SK-N-SH (cell line): ENCODE results near the gene ZP1. TPM values are rescaled to one million over a fixed set of nuclear protein-coding genes. Genes with fewer than 3 reads are reported as not detected.

Experiments used
- CTCF ChIA-PET: fragments of 300-600, 350-600 bp; formaldehyde crosslinking; extraction: SDS; loops from one replicate; lab custom pipeline; 2021; lab: Yijun Ruan, JAX
- POLR2A ChIA-PET: fragments of 350-600 bp; sonication (Branson Sonifier 250); formaldehyde crosslinking; extraction: SDS; loops from one replicate; lab custom pipeline; 2020; ENCODE audit warnings: antibody characterized with exemption, inconsistent platforms; lab: Yijun Ruan, JAX
- DNase-seq: peaks from one replicate; pipeline ENCODE4 v3.0.0; 2012
- H2AFZ ChIP-seq: fragments of 200-600 bp; sonication (generic); 2 replicates; pipeline ENCODE4 v1.8.1; 2016; ENCODE audit warnings: antibody characterized with exemption, mild to moderate bottlenecking, low read depth
- H3F3A ChIP-seq: fragments of 200-600 bp; sonication (generic); replicated peaks from 2 replicates; pipeline ENCODE3; 2016; ENCODE audit warnings: antibody characterized with exemption, mild to moderate bottlenecking; ENCODE audit not compliant: insufficient read depth
- H3K27ac ChIP-seq, 2 experiments: fragments of 200-500 bp in 1 of 2; fragments of 200-600 bp in 1 of 2; sonication (Bioruptor generic) in 1 of 2; sonication (generic), shearing (Covaris generic) in 1 of 2; 2 replicates each; pipeline versions ENCODE4 v1.5.1 to v1.6.1; 2014 to 2016; ENCODE audit warnings: low read depth in 2 of 2, inconsistent platforms in 1 of 2, low read length in 1 of 2, mild to moderate bottlenecking in 1 of 2, mixed read lengths in 1 of 2
- H3K27me3 ChIP-seq: fragments of 200-600 bp; sonication (generic), shearing (Covaris generic); 2 replicates; pipeline ENCODE4 v1.6.1; 2016; ENCODE audit warnings: mixed run types; ENCODE audit not compliant: insufficient read depth
- H3K36me3 ChIP-seq, 2 experiments: fragments of 200-500 bp in 1 of 2; fragments of 200-600 bp in 1 of 2; sonication (Bioruptor generic) in 1 of 2; sonication (generic) in 1 of 2; replicated peaks in 1 of 2; 2 replicates each; pipeline versions ENCODE3 to v1.5.1; 2014 to 2016; ENCODE audit warnings: low read length in 1 of 2, mild to moderate bottlenecking in 1 of 2; ENCODE audit not compliant: insufficient read depth in 2 of 2, control insufficient read depth in 1 of 2
- H3K4me1 ChIP-seq, 2 experiments: fragments of 200-500 bp in 1 of 2; fragments of 200-600 bp in 1 of 2; sonication (Bioruptor generic) in 1 of 2; sonication (generic), shearing (Covaris generic) in 1 of 2; 2 replicates each; pipeline versions ENCODE4 v1.5.1 to v1.6.1; 2014 to 2016; ENCODE audit warnings: low read depth in 1 of 2, low read length in 1 of 2, mixed run types in 1 of 2; ENCODE audit not compliant: insufficient read depth in 2 of 2, control insufficient read depth in 1 of 2
- H3K4me2 ChIP-seq: fragments of 200-600 bp; sonication (generic), shearing (Covaris generic); 2 replicates; pipeline ENCODE4 v1.6.1; 2017; ENCODE audit warnings: mixed run types
- H3K4me3 ChIP-seq, 2 experiments: fragments of 200-500 bp in 1 of 2; fragments of 200-600 bp in 1 of 2; sonication (Bioruptor generic) in 1 of 2; sonication (generic), shearing (Covaris generic) in 1 of 2; 2 replicates each; pipeline versions ENCODE4 v1.5.1 to v1.8.1; 2014 to 2016; ENCODE audit warnings: low read depth in 2 of 2, inconsistent platforms in 1 of 2, low read length in 1 of 2, mild to moderate bottlenecking in 1 of 2, mixed read lengths in 1 of 2, moderate library complexity in 1 of 2
- H3K79me2 ChIP-seq: fragments of 200-600 bp; sonication (generic); 2 replicates; pipeline ENCODE4 v1.8.1; 2017; ENCODE audit warnings: mild to moderate bottlenecking; ENCODE audit not compliant: insufficient read depth
- H3K9ac ChIP-seq: fragments of 200-600 bp; sonication (generic); 2 replicates; pipeline ENCODE4 v1.6.1; 2017; ENCODE audit warnings: mixed run types
- H3K9me2 ChIP-seq: fragments of 200-600 bp; sonication (generic); 2 replicates; pipeline ENCODE4 v1.6.1; 2017; ENCODE audit warnings: mixed run types
- H3K9me3 ChIP-seq: fragments of 200-600 bp; sonication (generic); 2 replicates; pipeline ENCODE4 v1.6.1; 2017; ENCODE audit warnings: mixed run types, mild to moderate bottlenecking, moderate library complexity
- H4K20me1 ChIP-seq: fragments of 200-600 bp; sonication (generic); 2 replicates; pipeline ENCODE4 v1.6.1; 2017; ENCODE audit warnings: mild to moderate bottlenecking, mixed run types; ENCODE audit not compliant: insufficient read depth
- CHD2 ChIP-seq: fragments of 150-350 bp; IDR thresholded peaks from 2 replicates; pipeline ENCODE4 v1.6.1; 2018; ENCODE audit warnings: low read length; ENCODE audit not compliant: partially characterized antibody
- CTCF ChIP-seq: fragments of 200-600 bp; sonication (generic); IDR thresholded peaks from 2 replicates; pipeline ENCODE4 v1.6.1; 2017; ENCODE audit warnings: antibody characterized with exemption, mild to moderate bottlenecking, moderate library complexity
- EZH2phosphoT487 ChIP-seq: fragments of 200-600 bp; sonication (generic); IDR thresholded peaks from 2 replicates; pipeline ENCODE4 v1.6.1; 2017; ENCODE audit warnings: low read depth, mixed run types, mild to moderate bottlenecking, antibody characterized with exemption, moderate library complexity, borderline replicate concordance
- FOSL2 ChIP-seq: IDR thresholded peaks from 2 replicates; pipeline ENCODE4 v1.4.0; 2012; ENCODE audit warnings: low read depth, mild to moderate bottlenecking, moderate library complexity, borderline replicate concordance
- GATA2 ChIP-seq: sonication (generic); formaldehyde crosslinking; IDR thresholded peaks from 2 replicates; pipeline ENCODE4 v1.5.0; 2020; ENCODE audit warnings: mild to moderate bottlenecking, missing genetic modification reagents
- IRF3 ChIP-seq: fragments of 150-350 bp; IDR thresholded peaks from 2 replicates; pipeline ENCODE4 v1.6.1; 2016; ENCODE audit warnings: mild to moderate bottlenecking, low read depth, low read length
- MAX ChIP-seq: IDR thresholded peaks from 2 replicates; pipeline ENCODE4 v1.4.0; 2012; ENCODE audit warnings: low read depth
- MEF2A ChIP-seq: IDR thresholded peaks from 2 replicates; pipeline ENCODE4 v1.4.0; 2012; ENCODE audit warnings: low read depth, borderline replicate concordance
- MXI1 ChIP-seq: IDR thresholded peaks from 2 replicates; pipeline ENCODE4 v1.6.1; 2012; ENCODE audit warnings: mild to moderate bottlenecking, low read depth, low read length, improper control_type of control experiment
- RAD21 ChIP-seq: IDR thresholded peaks from 2 replicates; pipeline ENCODE4 v1.6.1; 2012; ENCODE audit warnings: mild to moderate bottlenecking, low read length
- SIN3A ChIP-seq: IDR thresholded peaks from 2 replicates; pipeline ENCODE4 v1.6.1; 2012; ENCODE audit warnings: low read depth, mild to moderate bottlenecking, low read length, moderate library complexity, borderline replicate concordance
- SMC3 ChIP-seq: IDR thresholded peaks from 2 replicates; pipeline ENCODE4 v1.6.1; 2012; ENCODE audit warnings: low read depth, low read length, improper control_type of control experiment
- TCF12 ChIP-seq: IDR thresholded peaks from 2 replicates; pipeline ENCODE4 v1.4.0; 2012
- TEAD4 ChIP-seq: IDR thresholded peaks from 2 replicates; pipeline ENCODE4 v1.4.0; 2012; ENCODE audit warnings: mild to moderate bottlenecking, borderline replicate concordance; ENCODE audit not compliant: insufficient read depth
- USF2 ChIP-seq: fragments of 150-350 bp; IDR thresholded peaks from 2 replicates; pipeline ENCODE4 v1.6.1; 2017; ENCODE audit warnings: antibody characterized with exemption, low read length, low read depth, borderline replicate concordance
- ZBTB33 ChIP-seq: IDR thresholded peaks from 2 replicates; pipeline ENCODE4 v1.4.0; 2012; ENCODE audit warnings: low read depth, borderline replicate concordance
- WGBS: methylation state at CpG from one replicate; pipeline ENCODE4 v1.1.6; 2017; ENCODE audit warnings: low lambda C conversion rate; 5-methylcytosine and 5-hydroxymethylcytosine counted together
- polyA plus RNA-seq, 3 experiments: library from polyadenylated mRNA; depleted of rRNA; stranded (reverse); fragments of >200 nt; gene quantifications; 2 replicates each; pipeline ENCODE4 v1.2.3, GENCODE V29; 2012
- TF ChIP-seq, protein P1 (sequence below): IDR thresholded peaks from 2 replicates; pipeline ENCODE4 v1.6.1; 2012; ENCODE audit warnings: mild to moderate bottlenecking, low read depth, low read length, moderate library complexity

Gene ZP1
- polyA plus RNA-seq, 1 of the 3 experiments (the other 2 are of a cell fraction) = not detected

DNA sequence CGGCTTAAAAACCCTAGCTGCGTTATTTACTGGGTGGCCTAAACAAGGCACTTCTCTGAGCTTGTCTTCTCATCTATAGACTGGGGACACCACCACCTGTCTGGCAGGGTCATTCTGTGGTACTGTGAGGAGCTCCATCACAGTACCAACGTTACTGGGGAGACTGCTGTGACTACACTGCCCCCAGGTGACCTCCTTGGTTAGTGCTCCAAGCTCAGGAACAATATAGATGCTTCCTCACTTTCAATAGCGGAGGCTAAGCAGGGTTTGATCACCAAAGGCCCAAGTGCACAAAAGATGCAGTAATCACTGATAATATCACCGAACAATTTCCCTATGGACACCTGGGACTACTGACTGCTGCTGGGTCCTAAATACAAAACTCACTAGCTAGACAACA is 20.2 kb downstream of the ZP1 start:
- Histone ChIP-seq H3K27me3 (no peaks in the 10 kb centered on the region), H3K9me3 (no peaks in the 10 kb centered on the region), H3K9me2 (no peaks in the 10 kb centered on the region), H3K36me3 (peaks cover 0 to 11% of the 10 kb centered on the region in 2 experiments), H3K4me1 (peaks cover 0 to 11% of the 10 kb centered on the region in 2 experiments; a peak in 1 of 4 replicates), H3K9ac (no peak overlapping the region), H3K4me2 (no peak overlapping the region), H4K20me1 (no peaks in the 10 kb centered on the region), H2AFZ (no peak overlapping the region), H3K79me2 (no peaks in the 10 kb centered on the region), H3K4me3 (no peak overlapping the region; a peak in 1 of 4 replicates), H3F3A (peaks cover 3% of the 10 kb centered on the region), H3K27ac (no peak overlapping the region)
- TF ChIP-seq SMC3 (peak; percentile 83), IRF3 (no peak), USF2 (no peak), FOSL2 (no peak), SIN3A (no peak), TEAD4 (no peak), ZBTB33 (no peak), MAX (no peak), CHD2 (peak; percentile 17), MEF2A (no peak), CTCF (peak; percentile 67), RAD21 (peak; percentile 82), GATA2 (CRISPR knock-in tag) (no peak), TCF12 (no peak), EZH2phosphoT487 (no peak), MXI1 (no peak)
- TF ChIP-seq, protein P1, sequence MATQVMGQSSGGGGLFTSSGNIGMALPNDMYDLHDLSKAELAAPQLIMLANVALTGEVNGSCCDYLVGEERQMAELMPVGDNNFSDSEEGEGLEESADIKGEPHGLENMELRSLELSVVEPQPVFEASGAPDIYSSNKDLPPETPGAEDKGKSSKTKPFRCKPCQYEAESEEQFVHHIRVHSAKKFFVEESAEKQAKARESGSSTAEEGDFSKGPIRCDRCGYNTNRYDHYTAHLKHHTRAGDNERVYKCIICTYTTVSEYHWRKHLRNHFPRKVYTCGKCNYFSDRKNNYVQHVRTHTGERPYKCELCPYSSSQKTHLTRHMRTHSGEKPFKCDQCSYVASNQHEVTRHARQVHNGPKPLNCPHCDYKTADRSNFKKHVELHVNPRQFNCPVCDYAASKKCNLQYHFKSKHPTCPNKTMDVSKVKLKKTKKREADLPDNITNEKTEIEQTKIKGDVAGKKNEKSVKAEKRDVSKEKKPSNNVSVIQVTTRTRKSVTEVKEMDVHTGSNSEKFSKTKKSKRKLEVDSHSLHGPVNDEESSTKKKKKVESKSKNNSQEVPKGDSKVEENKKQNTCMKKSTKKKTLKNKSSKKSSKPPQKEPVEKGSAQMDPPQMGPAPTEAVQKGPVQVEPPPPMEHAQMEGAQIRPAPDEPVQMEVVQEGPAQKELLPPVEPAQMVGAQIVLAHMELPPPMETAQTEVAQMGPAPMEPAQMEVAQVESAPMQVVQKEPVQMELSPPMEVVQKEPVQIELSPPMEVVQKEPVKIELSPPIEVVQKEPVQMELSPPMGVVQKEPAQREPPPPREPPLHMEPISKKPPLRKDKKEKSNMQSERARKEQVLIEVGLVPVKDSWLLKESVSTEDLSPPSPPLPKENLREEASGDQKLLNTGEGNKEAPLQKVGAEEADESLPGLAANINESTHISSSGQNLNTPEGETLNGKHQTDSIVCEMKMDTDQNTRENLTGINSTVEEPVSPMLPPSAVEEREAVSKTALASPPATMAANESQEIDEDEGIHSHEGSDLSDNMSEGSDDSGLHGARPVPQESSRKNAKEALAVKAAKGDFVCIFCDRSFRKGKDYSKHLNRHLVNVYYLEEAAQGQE = no peak
- DNase-seq = peak; percentile 63
- POLR2A ChIA-PET = interaction anchor here (1.7 kb wide), 1 partner anchor 56 kb away, joined by 9 read pairs; no protein-coding TSS in a partner anchor
- WGBS = 73% methylated on average over 5 of the region's 5 CpGs
- CTCF ChIA-PET = interaction anchor here (0.6 to 21.9 kb wide), 29 partner anchors 10 to 408 kb away, joined by 3 to 550 read pairs (median 5); partner anchors contain the start of genes CCDC86, PRPF19 and VWCE
